Calu3 (cell line): ENCODE results near the gene CCDC181. TPM values are rescaled to one million over a fixed set of nuclear protein-coding genes. Genes with fewer than 3 reads are reported as not detected.
"Not testable (repeated sequence)": the region's sequence is repeated elsewhere in the genome, so short reads cannot be mapped to it uniquely, and the experiment has no call there.

Source experiments
- BruUV-seq: library from RNA; stranded (reverse); fragments of 400-500 nt; replicated peaks from 2 replicates; lab custom pipeline; 2021; lab: Mats Ljungman, UMichigan
- CTCF ChIA-PET: fragments of 300-600 bp; sonication (Branson Sonifier 250); formaldehyde crosslinking; loops from one replicate; lab custom pipeline; 2022; ENCODE audit warnings: antibody characterized with exemption; lab: Charles Lee
- DNase-seq: peaks from one replicate; pipeline ENCODE4 v3.0.0; 2022
- H3K27ac Mint-ChIP-seq: one replicate; pipeline ENCODE4 v1.8.0; 2022; ENCODE audit warnings: mixed read lengths; ENCODE audit not compliant: unreplicated experiment
- H3K27me3 Mint-ChIP-seq: one replicate; pipeline ENCODE4 v1.8.0; 2022; ENCODE audit warnings: mixed read lengths; ENCODE audit not compliant: unreplicated experiment
- H3K36me3 Mint-ChIP-seq: one replicate; pipeline ENCODE4 v1.8.0; 2022; ENCODE audit warnings: mild to moderate bottlenecking, moderate library complexity, mixed read lengths; ENCODE audit not compliant: insufficient read depth, unreplicated experiment
- H3K4me1 Mint-ChIP-seq: one replicate; pipeline ENCODE4 v1.8.0; 2022; ENCODE audit warnings: mild to moderate bottlenecking, low read depth, mixed read lengths; ENCODE audit not compliant: unreplicated experiment
- H3K4me3 Mint-ChIP-seq: one replicate; pipeline ENCODE4 v1.8.0; 2022; ENCODE audit warnings: mild to moderate bottlenecking, low read depth, moderate library complexity, mixed read lengths; ENCODE audit not compliant: unreplicated experiment
- H3K9me3 Mint-ChIP-seq: one replicate; pipeline ENCODE4 v1.8.0; 2022; ENCODE audit warnings: low read depth, mixed read lengths; ENCODE audit not compliant: unreplicated experiment
- CTCF ChIP-seq: fragments of 200-600 bp; IDR thresholded peaks from one replicate; pipeline ENCODE4 v1.8.0; 2022; ENCODE audit warnings: antibody characterized with exemption; ENCODE audit not compliant: unreplicated experiment
- intact Hi-C: fragments of 100-400 bp; cut with micrococcal nuclease; formaldehyde crosslinking; loops from one replicate; pipeline ENCODE4 v1.10.0; 2022; ENCODE audit not compliant: unreplicated experiment
- total RNA-seq: library from RNA; stranded (reverse); gene quantifications from 2 replicates; pipeline ENCODE4 v1.2.3, GENCODE V29; 2022

Gene CCDC181
- total RNA-seq, 1 experiment from 2014 or later = 0.64 TPM

GRCh38 chr1:169426174-169426705 lies 1.0 kb downstream of the CCDC181 start:
- CTCF ChIA-PET = no interaction called here
- Mint-ChIP-seq H3K27ac (no peak overlapping the region), H3K9me3 (no peaks in the 10 kb centered on the region), H3K4me3 (no peak overlapping the region), H3K36me3 (peaks cover 6% of the 10 kb centered on the region), H3K27me3 (no peaks in the 10 kb centered on the region), H3K4me1 (peaks cover 8% of the 10 kb centered on the region)
- BruUV-seq = no TSS peak
- DNase-seq = no peak
- intact Hi-C loops = no loop called here
- TF ChIP-seq CTCF = no peak

- no peaks in the 10 kb centered on the region for H3K9me3 Mint-ChIP-seq
- H3K4me3 Mint-ChIP-seq = no peak overlapping the region
- CTCF ChIA-PET = no interaction called here
- H3K36me3 Mint-ChIP-seq = no peaks in the 10 kb centered on the region
- intact Hi-C loops = no loop called here
- no peak overlapping the region for H3K27ac Mint-ChIP-seq
- TF ChIP-seq CTCF = no peak
- no peaks in the 10 kb centered on the region for H3K4me1 Mint-ChIP-seq
- DNase-seq = no peak
- BruUV-seq = no TSS peak
- no peaks in the 10 kb centered on the region for H3K27me3 Mint-ChIP-seq
These were observed 6.0 kb downstream of the CCDC181 start for GRCh38 chr1:169421309-169421708.

- no peak for TF ChIP-seq CTCF
- Mint-ChIP-seq H3K4me3 (no peak overlapping the region), H3K27me3 (no peaks in the 10 kb centered on the region), H3K36me3 (no peaks in the 10 kb centered on the region), H3K27ac (no peak overlapping the region), H3K9me3 (peaks cover 5% of the 10 kb centered on the region), H3K4me1 (no peaks in the 10 kb centered on the region)
- DNase-seq = no peak
- BruUV-seq = no TSS peak
- CTCF ChIA-PET = no interaction called here
- intact Hi-C loops = no loop called here
These were observed 12.3 kb downstream of the CCDC181 start for GRCh38 chr1:169414952-169415351.

- H3K27ac Mint-ChIP-seq, CTCF ChIA-PET, intact Hi-C loops, DNase-seq, H3K4me1 Mint-ChIP-seq, BruUV-seq, H3K4me3 Mint-ChIP-seq, H3K36me3 Mint-ChIP-seq, H3K27me3 Mint-ChIP-seq: not testable (repeated sequence)
- H3K9me3 Mint-ChIP-seq = peaks cover 25% of the 10 kb centered on the region
These were observed 18.9 kb downstream of the CCDC181 start for GRCh38 chr1:169408340-169408739.

GRCh38 chr1:169402578-169402977 lies 24.7 kb downstream of the CCDC181 start:
- CTCF ChIA-PET, DNase-seq, H3K4me1 Mint-ChIP-seq, BruUV-seq, H3K4me3 Mint-ChIP-seq, H3K36me3 Mint-ChIP-seq, intact Hi-C loops, H3K27ac Mint-ChIP-seq: not testable (repeated sequence)
- peaks cover 10% of the 10 kb centered on the region for H3K27me3 Mint-ChIP-seq
- peaks cover 32% of the 10 kb centered on the region for H3K9me3 Mint-ChIP-seq
